Endothelial cell of umbilical vein (primary cell): ENCODE measurements around the gene MAP3K13. TPM values are rescaled to one million over a fixed set of nuclear protein-coding genes. Genes with fewer than 3 reads are reported as not detected.

Experiments used
- BruUV-seq: library from RNA; stranded (reverse); fragments of 400-500 nt; replicated peaks from 2 replicates; lab custom pipeline; 2021; lab: Mats Ljungman, UMichigan
- CTCF ChIA-PET: fragments of 300-600, 350-600 bp; sonication (Branson Sonifier 250); formaldehyde crosslinking; loops from one replicate; lab custom pipeline; 2021; ENCODE audit warnings: antibody characterized with exemption, inconsistent platforms; lab: Charles Lee
- POLR2A ChIA-PET: fragments of 300-600, 350-600 bp; sonication (Branson Sonifier 250); formaldehyde crosslinking; loops from one replicate; lab custom pipeline; 2021; ENCODE audit warnings: antibody characterized with exemption, inconsistent platforms; lab: Charles Lee
- DNase-seq: peaks from one replicate; pipeline ENCODE4 v3.0.0-alpha.2; 2011; ENCODE audit warnings: low read depth, low spot score
- FAIRE-seq: peaks from 2 replicates; lab custom pipeline; 2011; peaks lifted over from hg19 to GRCh38; lab: Jason Lieb, UNC
- H2AFZ ChIP-seq: 2 replicates; pipeline ENCODE4 v1.6.0; 2012; ENCODE audit warnings: low read depth, low read length, control low read depth, inconsistent platforms
- H3K27ac ChIP-seq: 2 replicates; pipeline ENCODE4 v1.5.1; 2011; ENCODE audit warnings: low read depth, mild to moderate bottlenecking, control low read depth, low read length, moderate library complexity; ENCODE audit not compliant: insufficient read depth
- H3K27me3 ChIP-seq, 2 experiments: 2 replicates each; pipeline versions ENCODE4 v1.6.0 to v1.6.1; 2011; ENCODE audit warnings: low read length in 2 of 2, mixed read lengths in 1 of 2; ENCODE audit not compliant: control insufficient read depth in 2 of 2, insufficient read depth in 2 of 2
- H3K36me3 ChIP-seq, 2 experiments: 2 replicates in 1 of 2; 3 replicates in 1 of 2; pipeline ENCODE4 v1.5.1; 2011; ENCODE audit warnings: low read length in 2 of 2, mild to moderate bottlenecking in 1 of 2, moderate library complexity in 1 of 2; ENCODE audit not compliant: control insufficient read depth in 2 of 2, insufficient read depth in 2 of 2; ENCODE audit errors: extremely low read depth in 1 of 2
- H3K4me1 ChIP-seq: 3 replicates; pipeline ENCODE4 v1.5.1; 2011; ENCODE audit warnings: mild to moderate bottlenecking, low read length; ENCODE audit not compliant: control insufficient read depth, insufficient read depth; ENCODE audit errors: extremely low read depth
- H3K4me2 ChIP-seq: 2 replicates; pipeline ENCODE4 v1.6.1; 2011; ENCODE audit warnings: low read length, control low read depth, mixed read lengths; ENCODE audit not compliant: insufficient read depth
- H3K4me3 ChIP-seq, 3 experiments: fragments of 200-600 bp in 1 of 3; sonication (generic), shearing (Covaris generic) in 1 of 3; replicated peaks in 1 of 3; 2 replicates each; pipeline ENCODE4 v1.5.1; 2011 to 2016; ENCODE audit warnings: control low read depth in 3 of 3, low read length in 3 of 3, mild to moderate bottlenecking in 2 of 3, inconsistent platforms in 1 of 3, low read depth in 1 of 3, moderate library complexity in 1 of 3; ENCODE audit not compliant: insufficient read depth in 1 of 3
- H3K79me2 ChIP-seq: 2 replicates; pipeline ENCODE4 v1.6.0; 2012; ENCODE audit warnings: low read length, inconsistent platforms; ENCODE audit not compliant: control insufficient read depth, insufficient read depth
- H3K9ac ChIP-seq: replicated peaks from 2 replicates; pipeline ENCODE3; 2011; ENCODE audit warnings: low read length, control low read depth; ENCODE audit not compliant: insufficient read depth; ENCODE audit errors: extremely low read depth
- H3K9me1 ChIP-seq: replicated peaks from 3 replicates; pipeline ENCODE4 v1.6.0; 2011; ENCODE audit warnings: mild to moderate bottlenecking, low read length; ENCODE audit not compliant: control insufficient read depth, insufficient read depth; ENCODE audit errors: extremely low read depth
- H3K9me3 ChIP-seq: replicated peaks from 2 replicates; pipeline ENCODE4 v1.5.1; 2012; ENCODE audit warnings: low read length, inconsistent platforms; ENCODE audit not compliant: control insufficient read depth, insufficient read depth
- H4K20me1 ChIP-seq: replicated peaks from 2 replicates; pipeline ENCODE3; 2011; ENCODE audit warnings: mild to moderate bottlenecking, low read length; ENCODE audit not compliant: control insufficient read depth, insufficient read depth; ENCODE audit errors: extremely low read depth
- CTCF ChIP-seq, 2 donors: IDR thresholded peaks; 1 replicate in 1 of 2; 2 replicates in 1 of 2; pipeline ENCODE4 v1.5.1; 2011; ENCODE audit warnings: low read length in 2 of 2, mild to moderate bottlenecking in 2 of 2, moderate library complexity in 2 of 2, control low read depth in 1 of 2, inconsistent platforms in 1 of 2, low read depth in 1 of 2; ENCODE audit not compliant: insufficient read depth in 1 of 2; ENCODE audit errors: extremely low read depth in 1 of 2
- EZH2 ChIP-seq: IDR thresholded peaks from 2 replicates; pipeline ENCODE4 v1.6.1; 2012; ENCODE audit warnings: borderline replicate concordance, low read depth, mild to moderate bottlenecking, moderate library complexity, low read length, inconsistent platforms; ENCODE audit not compliant: severe bottlenecking
- FOS ChIP-seq: IDR thresholded peaks from 2 replicates; pipeline ENCODE4 v1.6.1; 2011; ENCODE audit warnings: mild to moderate bottlenecking, low read length, moderate library complexity, borderline replicate concordance; ENCODE audit not compliant: insufficient read depth
- GATA2 ChIP-seq: IDR thresholded peaks from 2 replicates; pipeline ENCODE4 v1.7.0; 2011; ENCODE audit warnings: low read depth, mild to moderate bottlenecking, moderate library complexity, mixed read lengths, low read length; ENCODE audit not compliant: insufficient read length, insufficient read depth
- JUN ChIP-seq: IDR thresholded peaks from 2 replicates; pipeline ENCODE4 v1.6.1; 2011; ENCODE audit warnings: borderline replicate concordance, low read depth; ENCODE audit not compliant: insufficient read length, insufficient read depth
- MYC ChIP-seq: IDR thresholded peaks from one replicate; pipeline ENCODE4 v1.6.1; 2011; ENCODE audit warnings: mild to moderate bottlenecking, low read depth, low read length
- POLR2A ChIP-seq: IDR thresholded peaks from 2 replicates; pipeline ENCODE4 v1.6.1; 2012; ENCODE audit warnings: low read depth, mild to moderate bottlenecking, control low read depth, low read length
- POLR2AphosphoS5 ChIP-seq: IDR thresholded peaks from 2 replicates; pipeline ENCODE4 v1.6.1; 2012; ENCODE audit warnings: low read depth, mild to moderate bottlenecking, control low read depth, low read length, moderate library complexity; ENCODE audit not compliant: insufficient read depth
- dilution Hi-C: fragments of 300-500 bp; cut with MboI; formaldehyde crosslinking; loops from one replicate; pipeline ENCODE4 v1.15.0; 2019; ENCODE audit warnings: low sequenced_read_pairs; ENCODE audit not compliant: extremely low pct_ligation_motif_present
- intact Hi-C: fragments of 100-400 bp; cut with micrococcal nuclease; formaldehyde crosslinking; loops from one replicate; pipeline ENCODE4 v1.10.0; 2022
- polyA plus RNA-seq, 4 experiments: library from polyadenylated mRNA; depleted of rRNA in 3 of 4; stranded (reverse) in 3 of 4; unstranded in 1 of 4; fragments of >200 nt; gene quantifications; 2 replicates each; pipeline versions ENCODE4 v1.2.1 to v1.2.3, GENCODE V29; 2011 to 2012; ENCODE audit warnings: missing spikeins in 1 of 4
- total RNA-seq: library from RNA; stranded (reverse); gene quantifications from 2 replicates; pipeline ENCODE4 v1.2.3, GENCODE V29; 2021
- TF ChIP-seq, protein P1 (sequence below): IDR thresholded peaks from 2 replicates; pipeline ENCODE4 v1.6.1; 2011; ENCODE audit not compliant: insufficient read depth, insufficient read length

MAP3K13 gene
- total and polyA plus RNA-seq, 2 donors (not counting 3 experiments of a cell fraction or from before 2014, with no cell fraction given) = 6.2 to 15.4 TPM

- intact Hi-C loops = no loop called here
- Histone ChIP-seq H3K4me1 (no peaks in the 10 kb centered on the region), H3K4me3 (no peak overlapping the region), H4K20me1 (no peaks in the 10 kb centered on the region), H2AFZ (no peak overlapping the region), H3K9me1 (no peaks in the 10 kb centered on the region), H3K9ac (no peak overlapping the region), H3K79me2 (no peaks in the 10 kb centered on the region), H3K36me3 (no peaks in the 10 kb centered on the region), H3K27ac (no peak overlapping the region), H3K27me3 (no peaks in the 10 kb centered on the region), H3K4me2 (no peak overlapping the region), H3K9me3 (no peaks in the 10 kb centered on the region)
- CTCF ChIA-PET = no interaction called here
- FAIRE-seq = no peak
- POLR2A ChIA-PET = no interaction called here
- dilution Hi-C loops = no loop called here
- TF ChIP-seq FOS = no peak
- no peak for TF ChIP-seq GATA2
- TF ChIP-seq JUN = no peak
- no peak for TF ChIP-seq POLR2A
- TF ChIP-seq, protein P1, sequence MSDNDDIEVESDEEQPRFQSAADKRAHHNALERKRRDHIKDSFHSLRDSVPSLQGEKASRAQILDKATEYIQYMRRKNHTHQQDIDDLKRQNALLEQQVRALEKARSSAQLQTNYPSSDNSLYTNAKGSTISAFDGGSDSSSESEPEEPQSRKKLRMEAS = no peak
- TF ChIP-seq POLR2AphosphoS5 = no peak
- no peak for TF ChIP-seq EZH2
- no peak for TF ChIP-seq CTCF (IDR thresholded peaks at IDR 0.05; ENCODE audit: extremely low read depth in 1 of 2, insufficient read depth in 1 of 2, low read depth in 1 of 2, low read length in 2 of 2)
- TF ChIP-seq MYC = no peak
- BruUV-seq = no TSS peak
- no peak for DNase-seq
These were observed 67.4 kb downstream of the MAP3K13 start for GRCh38 chr3:185430375-185430774.
